Measurements from ENCODE around the gene STAG3.
A peak's percentile ranks its signal among the peaks of the same experiment; 100 is the strongest.

STAG3 gene

DNA sequence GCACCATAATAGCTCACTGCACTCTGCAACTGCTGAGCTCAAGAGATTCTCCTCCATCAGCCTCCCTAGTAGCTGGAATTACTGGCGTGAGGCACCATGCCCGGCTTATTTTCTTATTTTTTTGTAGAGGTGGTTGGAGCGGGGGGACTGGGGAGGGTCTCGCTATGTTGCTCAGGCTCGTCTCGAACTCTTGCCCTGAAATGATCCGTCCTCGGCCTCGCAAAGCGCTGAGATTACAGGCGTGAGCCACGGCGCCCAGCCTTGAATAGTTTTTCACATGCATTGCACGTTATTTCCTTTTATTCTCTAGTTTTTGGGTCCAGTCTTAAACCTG lies 29.5 kb upstream of the STAG3 start:
- Histone ChIP-seq H3K4me3 (ENCODE audit: low read depth, low read length) (peak overlapping the region; percentile 98), H3K36me3 (no peaks in the 10 kb centered on the region; the same call in 1 of the 2 replicates), H3K4me1 (peaks cover 4% of the 10 kb centered on the region), H3K9me3 (no peaks in the 10 kb centered on the region), H3K27me3 (no peaks in the 10 kb centered on the region)
- DNase-seq: no peak
- TF ChIP-seq CTCF (IDR thresholded peaks at IDR 0.05; ENCODE audit: low read depth, low read length): no peak

- Histone ChIP-seq H3K9me3 (no peaks in the 10 kb centered on the region), H3K27me3 (no peaks in the 10 kb centered on the region), H3K4me3 (ENCODE audit: low read depth, low read length) (peak within 1 kb of the TSS; percentile 98), H3K36me3 (peaks cover 2% of the 10 kb centered on the region; the same call in 1 of the 2 replicates), H3K4me1 (peaks cover 10% of the 10 kb centered on the region)
- DNase-seq: peak; percentile 99
- no peak for TF ChIP-seq CTCF (IDR thresholded peaks at IDR 0.05; ENCODE audit: low read depth, low read length)
Observed at GRCh38 chr7:100148559-100149328, 29.0 kb upstream of the STAG3 start, which contains the start of gene LAMTOR4. Gene LAMTOR4, plus strand, starts transcription at chr7:100148918. Its CDS starts 55 bp downstream, at chr7:100148973.

DNA sequence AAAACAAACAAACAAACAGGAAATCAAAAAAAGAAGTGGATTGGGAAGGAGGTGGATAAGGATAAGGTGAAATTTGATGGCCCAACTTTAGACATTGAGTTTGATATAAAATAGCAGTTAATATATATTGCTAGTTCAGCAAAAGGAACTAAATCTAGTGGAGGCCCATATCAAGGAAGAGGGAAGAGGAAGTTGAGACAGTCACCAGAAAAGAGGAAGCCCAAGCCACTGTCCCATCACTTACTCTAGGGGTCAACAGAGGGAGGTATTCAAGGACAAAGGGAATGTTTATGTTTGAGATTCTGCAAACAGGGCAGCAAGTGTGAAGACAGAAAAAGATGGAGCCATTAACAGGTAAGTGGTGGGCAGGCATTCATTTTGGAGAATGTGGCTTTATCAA lies 25.3 kb upstream of the STAG3 start:
- H3K4me3 ChIP-seq (ENCODE audit: low read depth, low read length): no peak overlapping the region
- no peak for TF ChIP-seq CTCF (IDR thresholded peaks at IDR 0.05; ENCODE audit: low read depth, low read length)
- no peaks in the 10 kb centered on the region for H3K27me3 ChIP-seq
- H3K4me1 ChIP-seq: peaks cover 20% of the 10 kb centered on the region
- no peaks in the 10 kb centered on the region for H3K9me3 ChIP-seq
- H3K36me3 ChIP-seq: peaks cover 26% of the 10 kb centered on the region
- DNase-seq: no peak

- H3K4me1 ChIP-seq: peaks cover 20% of the 10 kb centered on the region
- no peak overlapping the region for H3K4me3 ChIP-seq (ENCODE audit: low read depth, low read length)
Observed at GRCh38 chr7:100152937-100153666, 24.6 kb upstream of the STAG3 start.

GRCh38 chr7:100153708-100154535 lies 23.8 kb upstream of the STAG3 start:
- TF ChIP-seq CTCF (IDR thresholded peaks at IDR 0.05; ENCODE audit: low read depth, low read length): no peak
- DNase-seq: no peak
- H3K4me1 ChIP-seq: peaks cover 20% of the 10 kb centered on the region
- H3K4me3 ChIP-seq (ENCODE audit: low read depth, low read length): no peak overlapping the region
- no peaks in the 10 kb centered on the region for H3K27me3 ChIP-seq
- peaks cover 26% of the 10 kb centered on the region for H3K36me3 ChIP-seq
- H3K9me3 ChIP-seq: no peaks in the 10 kb centered on the region

More at GRCh38 chr7:100152937-100153666, 24.6 kb upstream of the STAG3 start:
- H3K36me3 ChIP-seq: peaks cover 26% of the 10 kb centered on the region
- peak; percentile 44 for DNase-seq
- no peaks in the 10 kb centered on the region for H3K9me3 ChIP-seq
- H3K27me3 ChIP-seq: no peaks in the 10 kb centered on the region
- no peak for TF ChIP-seq CTCF (IDR thresholded peaks at IDR 0.05; ENCODE audit: low read depth, low read length)
